ENCODE data around the gene PPM1H.

Gene PPM1H

GRCh38 chr12:62808166-62808879 lies 126.6 kb downstream of the PPM1H start:
- Mint-ChIP-seq H3K27me3 (ENCODE audit: low read depth) (peaks cover 27% of the 10 kb centered on the region), H3K36me3 (ENCODE audit: low read depth) (no peaks in the 10 kb centered on the region), H3K4me1 (ENCODE audit: low read depth) (peaks cover 14% of the 10 kb centered on the region), H3K27ac (no peak overlapping the region), H3K4me3 (no peak overlapping the region), H3K9me3 (no peaks in the 10 kb centered on the region)
- peak; percentile 49 for DNase-seq (ENCODE audit: low spot score)

DNA sequence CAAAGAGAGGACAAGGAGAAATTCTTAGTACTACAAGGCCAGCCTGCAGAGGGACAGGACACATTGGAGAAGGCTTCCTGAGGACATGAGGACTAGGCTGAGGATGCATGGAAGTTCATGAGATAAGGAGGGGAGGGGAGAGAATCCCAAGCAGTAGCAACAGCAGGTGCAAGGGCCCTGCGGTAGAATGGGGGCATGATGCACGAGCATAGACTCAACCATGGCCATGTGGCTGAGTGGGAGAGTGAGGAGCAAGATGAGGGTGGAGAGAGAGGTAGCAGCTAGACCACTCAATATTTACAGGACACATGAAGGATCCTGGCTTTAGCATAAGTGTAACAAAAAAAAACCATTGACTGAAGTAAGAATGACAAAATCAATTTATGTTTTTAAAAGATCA lies 128.1 kb downstream of the PPM1H start:
- peaks cover 7% of the 10 kb centered on the region for H3K4me1 Mint-ChIP-seq (ENCODE audit: low read depth)
- H3K27ac Mint-ChIP-seq, result no peak overlapping the region
- H3K4me3 Mint-ChIP-seq, result no peak overlapping the region
- no peak for DNase-seq (ENCODE audit: low spot score)
- no peaks in the 10 kb centered on the region for H3K36me3 Mint-ChIP-seq (ENCODE audit: low read depth)
- peaks cover 26% of the 10 kb centered on the region for H3K27me3 Mint-ChIP-seq (ENCODE audit: low read depth)
- no peaks in the 10 kb centered on the region for H3K9me3 Mint-ChIP-seq

GRCh38 chr12:62806244-62806836 lies 128.6 kb downstream of the PPM1H start:
- no peaks in the 10 kb centered on the region for H3K9me3 Mint-ChIP-seq
- H3K4me1 Mint-ChIP-seq (ENCODE audit: low read depth), result peaks cover 4% of the 10 kb centered on the region
- H3K27me3 Mint-ChIP-seq (ENCODE audit: low read depth), result peaks cover 23% of the 10 kb centered on the region
- H3K4me3 Mint-ChIP-seq, result no peak overlapping the region
- no peaks in the 10 kb centered on the region for H3K36me3 Mint-ChIP-seq (ENCODE audit: low read depth)
- H3K27ac Mint-ChIP-seq, result no peak overlapping the region
- DNase-seq (ENCODE audit: low spot score), result no peak

GRCh38 chr12:62805517-62805916 lies 129.4 kb downstream of the PPM1H start:
- H3K4me3 Mint-ChIP-seq, result no peak overlapping the region
- peaks cover 20% of the 10 kb centered on the region for H3K27me3 Mint-ChIP-seq (ENCODE audit: low read depth)
- no peak for DNase-seq (ENCODE audit: low spot score)

DNA sequence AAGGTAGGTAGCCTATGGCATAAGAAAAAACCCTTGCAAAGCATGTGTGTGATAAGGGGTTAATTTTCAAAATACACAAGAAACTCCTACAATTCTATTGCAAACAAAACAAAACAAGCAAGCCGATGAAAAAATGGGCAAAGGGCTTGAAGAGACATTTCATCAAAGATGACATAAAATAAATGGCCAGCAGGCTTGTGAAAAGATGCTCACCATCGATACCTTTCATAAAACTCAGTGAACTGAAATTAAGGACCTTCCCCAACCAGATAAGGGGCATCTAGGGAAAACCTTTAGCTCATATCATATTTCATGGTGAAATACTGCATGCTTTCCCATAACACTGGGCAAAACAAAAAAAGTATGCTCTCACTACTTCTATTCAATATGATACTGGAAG lies 131.2 kb downstream of the PPM1H start:
- no peak overlapping the region for H3K27ac Mint-ChIP-seq
- DNase-seq (ENCODE audit: low spot score), result no peak
- H3K36me3 Mint-ChIP-seq (ENCODE audit: low read depth), result no peaks in the 10 kb centered on the region
- H3K4me1 Mint-ChIP-seq (ENCODE audit: low read depth), result peaks cover 3% of the 10 kb centered on the region
- H3K9me3 Mint-ChIP-seq, result no peaks in the 10 kb centered on the region
- H3K4me3 Mint-ChIP-seq, result no peak overlapping the region
- peaks cover 16% of the 10 kb centered on the region for H3K27me3 Mint-ChIP-seq (ENCODE audit: low read depth)

More at GRCh38 chr12:62805517-62805916, 129.4 kb downstream of the PPM1H start:
- Mint-ChIP-seq H3K4me1 (ENCODE audit: low read depth) (peaks cover 3% of the 10 kb centered on the region), H3K27ac (no peak overlapping the region), H3K9me3 (no peaks in the 10 kb centered on the region), H3K36me3 (ENCODE audit: low read depth) (no peaks in the 10 kb centered on the region)

- H3K36me3 Mint-ChIP-seq (ENCODE audit: low read depth), result no peaks in the 10 kb centered on the region
- H3K9me3 Mint-ChIP-seq, result no peaks in the 10 kb centered on the region
- DNase-seq (ENCODE audit: low spot score), result no peak
- no peaks in the 10 kb centered on the region for H3K4me1 Mint-ChIP-seq (ENCODE audit: low read depth)
- H3K4me3 Mint-ChIP-seq, result no peak overlapping the region
- peaks cover 19% of the 10 kb centered on the region for H3K27me3 Mint-ChIP-seq (ENCODE audit: low read depth)
- H3K27ac Mint-ChIP-seq, result no peak overlapping the region
Measured at GRCh38 chr12:62802984-62803383, 132.0 kb downstream of the PPM1H start.

DNA sequence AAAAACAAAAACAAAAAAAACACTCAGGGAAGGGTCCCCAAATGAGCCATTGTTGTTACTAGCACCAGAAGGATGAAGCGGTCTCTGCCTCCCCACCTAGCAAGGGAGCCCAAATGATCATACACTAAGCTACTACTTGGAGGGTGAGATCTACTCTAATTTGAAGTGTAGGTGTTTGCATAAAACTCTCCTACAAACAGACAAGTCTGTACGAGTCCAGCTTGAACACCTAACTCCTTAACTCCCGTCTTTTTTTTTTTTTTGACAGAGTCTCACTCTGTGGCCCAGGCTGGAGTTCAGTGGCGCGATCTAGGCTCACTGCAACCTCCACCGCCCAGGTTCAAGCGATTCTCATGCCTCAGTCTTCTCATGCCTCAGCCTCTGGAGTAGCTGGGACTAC lies 132.6 kb downstream of the PPM1H start:
- no peak overlapping the region for H3K4me3 Mint-ChIP-seq
- H3K27ac Mint-ChIP-seq, result no peak overlapping the region
- peaks cover 19% of the 10 kb centered on the region for H3K27me3 Mint-ChIP-seq (ENCODE audit: low read depth)
- H3K9me3 Mint-ChIP-seq, result no peaks in the 10 kb centered on the region
- no peaks in the 10 kb centered on the region for H3K4me1 Mint-ChIP-seq (ENCODE audit: low read depth)
- no peak for DNase-seq (ENCODE audit: low spot score)
- no peaks in the 10 kb centered on the region for H3K36me3 Mint-ChIP-seq (ENCODE audit: low read depth)

DNA sequence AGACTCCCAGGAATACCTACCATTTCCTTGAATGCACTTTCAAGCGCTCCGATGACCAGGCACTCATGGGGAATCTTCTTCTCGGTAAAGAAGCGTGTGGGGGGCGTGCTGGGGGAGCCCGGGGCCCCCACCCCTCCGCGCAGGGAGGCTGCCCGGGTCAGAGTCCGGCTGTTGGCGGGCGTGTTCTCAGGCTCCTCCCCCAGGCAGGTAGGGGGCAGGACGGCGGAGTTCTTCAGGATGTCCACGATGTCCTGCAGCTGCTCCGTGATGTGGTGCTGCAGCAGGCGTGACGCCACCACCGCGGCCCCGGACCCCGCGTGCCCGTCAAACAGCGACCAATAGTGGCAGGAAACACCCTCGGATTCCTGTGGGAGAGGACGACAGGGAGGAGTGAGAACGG lies 133.2 kb downstream of the PPM1H start:
- H3K27me3 Mint-ChIP-seq (ENCODE audit: low read depth), result peaks cover 19% of the 10 kb centered on the region
- H3K36me3 Mint-ChIP-seq (ENCODE audit: low read depth), result no peaks in the 10 kb centered on the region
- DNase-seq (ENCODE audit: low spot score), result no peak
- no peaks in the 10 kb centered on the region for H3K4me1 Mint-ChIP-seq (ENCODE audit: low read depth)
- no peak overlapping the region for H3K4me3 Mint-ChIP-seq
- no peaks in the 10 kb centered on the region for H3K9me3 Mint-ChIP-seq
- H3K27ac Mint-ChIP-seq, result no peak overlapping the region

GRCh38 chr12:62800707-62801400 lies 134.1 kb downstream of the PPM1H start:
- no peak for DNase-seq (ENCODE audit: low spot score)
- Mint-ChIP-seq H3K36me3 (ENCODE audit: low read depth) (no peaks in the 10 kb centered on the region), H3K4me3 (no peak overlapping the region), H3K9me3 (no peaks in the 10 kb centered on the region), H3K27ac (no peak overlapping the region), H3K27me3 (ENCODE audit: low read depth) (peaks cover 15% of the 10 kb centered on the region), H3K4me1 (ENCODE audit: low read depth) (no peaks in the 10 kb centered on the region)

- no peaks in the 10 kb centered on the region for H3K9me3 Mint-ChIP-seq
- H3K4me3 Mint-ChIP-seq, result no peak overlapping the region
- H3K27ac Mint-ChIP-seq, result no peak overlapping the region
- no peak for DNase-seq (ENCODE audit: low spot score)
- H3K27me3 Mint-ChIP-seq (ENCODE audit: low read depth), result peaks cover 13% of the 10 kb centered on the region
- no peaks in the 10 kb centered on the region for H3K36me3 Mint-ChIP-seq (ENCODE audit: low read depth)
- H3K4me1 Mint-ChIP-seq (ENCODE audit: low read depth), result no peaks in the 10 kb centered on the region
Measured at GRCh38 chr12:62799766-62800406, 135.1 kb downstream of the PPM1H start.

- peak; percentile 21 for DNase-seq (ENCODE audit: low spot score)
Measured at GRCh38 chr12:62799126-62799736, 135.7 kb downstream of the PPM1H start.

GRCh38 chr12:62794218-62794583 lies 140.7 kb downstream of the PPM1H start:
- H3K27me3 Mint-ChIP-seq (ENCODE audit: low read depth), result peaks cover 15% of the 10 kb centered on the region
- H3K4me1 Mint-ChIP-seq (ENCODE audit: low read depth), result no peaks in the 10 kb centered on the region
- H3K4me3 Mint-ChIP-seq, result no peak overlapping the region
- H3K27ac Mint-ChIP-seq, result no peak overlapping the region
- H3K9me3 Mint-ChIP-seq, result no peaks in the 10 kb centered on the region
- no peak for DNase-seq (ENCODE audit: low spot score)
- H3K36me3 Mint-ChIP-seq (ENCODE audit: low read depth), result no peaks in the 10 kb centered on the region

More at GRCh38 chr12:62799126-62799736, 135.7 kb downstream of the PPM1H start:
- H3K4me1 Mint-ChIP-seq (ENCODE audit: low read depth), result no peaks in the 10 kb centered on the region
- H3K36me3 Mint-ChIP-seq (ENCODE audit: low read depth), result no peaks in the 10 kb centered on the region
- H3K4me3 Mint-ChIP-seq, result no peak overlapping the region
- H3K27ac Mint-ChIP-seq, result no peak overlapping the region
- peaks cover 13% of the 10 kb centered on the region for H3K27me3 Mint-ChIP-seq (ENCODE audit: low read depth)
- no peaks in the 10 kb centered on the region for H3K9me3 Mint-ChIP-seq

- H3K27me3 Mint-ChIP-seq (ENCODE audit: low read depth), result peaks cover 15% of the 10 kb centered on the region
- H3K27ac Mint-ChIP-seq, result no peak overlapping the region
- H3K4me1 Mint-ChIP-seq (ENCODE audit: low read depth), result no peaks in the 10 kb centered on the region
- H3K36me3 Mint-ChIP-seq (ENCODE audit: low read depth), result no peaks in the 10 kb centered on the region
- peak; percentile 55 for DNase-seq (ENCODE audit: low spot score)
- no peaks in the 10 kb centered on the region for H3K9me3 Mint-ChIP-seq
- H3K4me3 Mint-ChIP-seq, result no peak overlapping the region
Measured at GRCh38 chr12:62793256-62794217, 141.4 kb downstream of the PPM1H start.

Data from T-helper 2 cell treated with Interferon-gamma antibody and Interleukin-4, amounts not matched to agents 5 μg/mL and 100 μg/mL, for 36 hours (primary cell).